Smooth muscle cell (in vitro differentiated cells): ENCODE data around the gene MBNL2. TPM values are rescaled to one million over a fixed set of nuclear protein-coding genes. Genes with fewer than 3 reads are reported as not detected.

ENCODE experiments used
- DNase-seq: peaks from one replicate; lab custom pipeline; 2025; ENCODE audit not compliant: unreplicated experiment; lab: John Stamatoyannopoulos, UW
- H2AFZ ChIP-seq: fragments of 200-600 bp; sonication (generic); 2 replicates; pipeline ENCODE4 v1.6.0; 2016; ENCODE audit warnings: antibody characterized with exemption, low read depth, mild to moderate bottlenecking
- H3F3A ChIP-seq: fragments of 200-600 bp; sonication (generic); 2 replicates; pipeline ENCODE4 v1.6.0; 2017; ENCODE audit warnings: antibody characterized with exemption, low read depth
- H3K27ac ChIP-seq: fragments of 200-600 bp; sonication (generic); 2 replicates; pipeline ENCODE4 v1.5.1; 2016; ENCODE audit warnings: low read depth, mild to moderate bottlenecking
- H3K27me3 ChIP-seq: fragments of 200-600 bp; sonication (generic); 2 replicates; pipeline ENCODE4 v1.6.1; 2016; ENCODE audit warnings: low read depth, mild to moderate bottlenecking
- H3K36me3 ChIP-seq: fragments of 200-600 bp; sonication (generic); 2 replicates; pipeline ENCODE4 v1.5.1; 2016; ENCODE audit warnings: low read depth
- H3K4me1 ChIP-seq: fragments of 200-600 bp; sonication (generic); 2 replicates; pipeline ENCODE4 v1.5.1; 2016; ENCODE audit warnings: low read depth
- H3K4me2 ChIP-seq: fragments of 200-600 bp; sonication (generic); 2 replicates; pipeline ENCODE4 v1.6.0; 2016; ENCODE audit warnings: mild to moderate bottlenecking
- H3K4me3 ChIP-seq: fragments of 200-600 bp; sonication (generic); 2 replicates; pipeline ENCODE4 v1.5.1; 2016; ENCODE audit warnings: mild to moderate bottlenecking
- H3K79me2 ChIP-seq: fragments of 200-600 bp; sonication (generic); 2 replicates; pipeline ENCODE4 v1.6.0; 2016; ENCODE audit warnings: low read depth, mild to moderate bottlenecking
- H3K9ac ChIP-seq: fragments of 200-600 bp; sonication (generic); 2 replicates; pipeline ENCODE4 v1.6.0; 2016; ENCODE audit warnings: low read depth
- H3K9me3 ChIP-seq: fragments of 200-600 bp; sonication (generic); replicated peaks from 2 replicates; pipeline ENCODE4 v1.5.1; 2016; ENCODE audit warnings: low read depth
- H4K20me1 ChIP-seq: fragments of 200-600 bp; sonication (generic); 2 replicates; pipeline ENCODE4 v1.6.0; 2016; ENCODE audit warnings: low read depth
- CTCF ChIP-seq: fragments of 200-600 bp; sonication (generic); IDR thresholded peaks from 2 replicates; pipeline ENCODE4 v1.5.1; 2017; ENCODE audit warnings: borderline replicate concordance, mild to moderate bottlenecking, antibody characterized with exemption; ENCODE audit not compliant: insufficient read depth, poor library complexity, severe bottlenecking
- WGBS: methylation state at CpG from one replicate; pipeline ENCODE4 v1.1.7; 2016; ENCODE audit warnings: low lambda C conversion rate; 5-methylcytosine and 5-hydroxymethylcytosine counted together
- polyA plus RNA-seq: library from polyadenylated mRNA; unstranded; fragments of >200 nt; fragmentation: Nextera tagmentation; extraction: Ambion mirVana; gene quantifications from 2 replicates; pipeline ENCODE4 v1.2.1, GENCODE V29; 2016
- total RNA-seq: library from RNA; depleted of rRNA; stranded (reverse); fragments of >200 nt; gene quantifications from 2 replicates; pipeline ENCODE4 v1.2.3, GENCODE V29; 2014

MBNL2 gene
- total and polyA plus RNA-seq, 2 experiments from 2014 or later = 33.7 to 120 TPM

GRCh38 chr13:97245011-97245410, 22.9 kb downstream of the MBNL2 start:
- H3K79me2 ChIP-seq = peaks cover 90% of the 10 kb centered on the region
- peaks cover 3% of the 10 kb centered on the region for H3K4me1 ChIP-seq
- no peak overlapping the region for H3K4me2 ChIP-seq

GRCh38 chr13:97246596-97247158, 24.5 kb downstream of the MBNL2 start:
- 47% methylated on average over 7 of the region's 7 CpGs for WGBS
- H3K4me1 ChIP-seq = peaks cover 3% of the 10 kb centered on the region
- H3K36me3 ChIP-seq = no peaks in the 10 kb centered on the region
- TF ChIP-seq CTCF = no peak
- no peaks in the 10 kb centered on the region for H3K9me3 ChIP-seq
- H3K79me2 ChIP-seq = peaks cover 89% of the 10 kb centered on the region
- DNase-seq = no peak
- no peak overlapping the region for H2AFZ ChIP-seq
- H3F3A ChIP-seq = peaks cover 6% of the 10 kb centered on the region
- peak overlapping the region; percentile 53 for H3K9ac ChIP-seq
- H4K20me1 ChIP-seq = peaks cover 91% of the 10 kb centered on the region
- peak overlapping the region; percentile 68 for H3K27ac ChIP-seq
- H3K4me2 ChIP-seq = peak overlapping the region; percentile 81
- no peaks in the 10 kb centered on the region for H3K27me3 ChIP-seq
- H3K4me3 ChIP-seq = peak overlapping the region; percentile 33

More at GRCh38 chr13:97245011-97245410, 22.9 kb downstream of the MBNL2 start:
- no peaks in the 10 kb centered on the region for H3K36me3 ChIP-seq
- no peak overlapping the region for H2AFZ ChIP-seq
- H3F3A ChIP-seq = peaks cover 6% of the 10 kb centered on the region
- no peak overlapping the region for H3K27ac ChIP-seq
- TF ChIP-seq CTCF = no peak
- no peaks in the 10 kb centered on the region for H3K9me3 ChIP-seq
- H3K9ac ChIP-seq = no peak overlapping the region
- H4K20me1 ChIP-seq = peaks cover 98% of the 10 kb centered on the region
- H3K4me3 ChIP-seq = no peak overlapping the region
- no peak for DNase-seq
- no peaks in the 10 kb centered on the region for H3K27me3 ChIP-seq

- H3K79me2 ChIP-seq = peaks cover 93% of the 10 kb centered on the region
- no peaks in the 10 kb centered on the region for H3K36me3 ChIP-seq
- DNase-seq = no peak
- no peak overlapping the region for H3K4me3 ChIP-seq
- 90% methylated on average over 6 of the region's 6 CpGs for WGBS
- H2AFZ ChIP-seq = no peak overlapping the region
- H4K20me1 ChIP-seq = peaks cover 76% of the 10 kb centered on the region
- H3K27ac ChIP-seq = no peak overlapping the region
- H3K9ac ChIP-seq = no peak overlapping the region
- no peaks in the 10 kb centered on the region for H3K9me3 ChIP-seq
- peak overlapping the region; percentile 67 for H3K4me2 ChIP-seq
- H3K27me3 ChIP-seq = no peaks in the 10 kb centered on the region
- TF ChIP-seq CTCF = no peak
- peaks cover 7% of the 10 kb centered on the region for H3F3A ChIP-seq
- H3K4me1 ChIP-seq = peaks cover 3% of the 10 kb centered on the region
Observed at GRCh38 chr13:97248243-97248642, 26.1 kb downstream of the MBNL2 start.
